Measurements from ENCODE around the gene AAK1. TPM values are rescaled to one million over a fixed set of nuclear protein-coding genes. Genes with fewer than 3 reads are reported as not detected.
"Not testable (repeated sequence)": the region's sequence is repeated elsewhere in the genome, so short reads cannot be mapped to it uniquely, and the experiment has no call there.

Gene AAK1
- total RNA-seq, 2 donors from 2014 or later: 55.2 to 77.9 TPM

DNA sequence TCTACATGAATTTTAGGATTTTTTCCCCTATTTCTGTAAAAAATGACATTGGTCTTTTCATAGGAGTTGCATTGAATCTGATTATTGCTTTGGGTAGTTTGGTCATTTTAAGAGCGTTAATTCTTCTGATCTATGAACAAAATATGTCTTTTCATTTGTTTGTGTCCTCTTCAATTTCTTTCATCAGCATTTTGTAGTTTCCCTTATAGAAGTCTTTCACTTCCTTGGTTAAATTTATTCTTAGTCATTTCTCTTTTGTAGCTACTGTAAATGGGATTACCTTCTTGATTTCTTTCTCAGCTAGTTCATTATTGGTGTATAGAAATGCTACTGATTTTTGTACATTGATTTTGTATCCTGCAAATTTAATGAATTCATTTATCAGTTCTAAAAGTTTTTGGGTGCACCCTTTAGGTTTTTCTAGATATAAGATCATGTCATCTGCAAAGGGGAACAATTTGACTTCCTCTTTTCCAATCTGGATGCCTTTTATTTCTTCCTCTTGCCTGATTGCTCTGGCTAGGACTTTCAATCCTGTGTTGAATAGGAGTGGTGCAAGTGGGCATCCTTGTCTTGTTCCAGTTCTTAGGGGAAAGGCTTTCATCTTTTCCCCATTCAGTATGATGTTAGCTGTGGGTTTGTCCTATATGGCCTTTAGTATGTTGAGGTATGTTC, 36.6 kb upstream of the AAK1 start:
- no peak for ATAC-seq (ENCODE audit: insufficient number of reproducible peaks, low FRiP score, low read depth)

DNA sequence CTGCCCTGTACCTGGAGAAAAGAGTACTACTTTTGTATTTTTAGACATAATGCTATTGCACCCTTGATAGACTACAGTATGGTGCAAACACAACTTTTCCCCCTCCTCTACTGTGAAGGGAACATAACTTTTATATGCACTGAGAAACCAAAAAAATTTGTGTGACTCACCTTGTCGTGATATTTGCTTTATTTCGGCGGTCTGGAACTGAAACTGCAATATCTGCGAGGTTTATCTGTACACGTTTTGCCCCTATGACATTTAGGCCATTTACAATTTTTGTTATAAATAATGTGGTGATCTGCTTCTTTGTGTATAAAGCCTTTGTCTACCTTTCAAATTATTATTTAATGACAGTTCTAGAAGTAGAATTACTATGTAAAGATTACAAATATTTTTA, 34.4 kb upstream of the AAK1 start:
- Histone ChIP-seq H3K4me1 (ENCODE audit: control insufficient read depth in 1 of 2, low read depth in 2 of 2) (peaks cover 14 to 18% of the 10 kb centered on the region in 2 donors), H3K36me3 (no peaks in the 10 kb centered on the region), H3K9me3 (no peaks in the 10 kb centered on the region), H3K27ac (no peak overlapping the region), H3K27me3 (replicated peaks; ENCODE audit: insufficient read depth) (no peaks in the 10 kb centered on the region), H3K4me3 (no peak overlapping the region)
- ATAC-seq (ENCODE audit: insufficient number of reproducible peaks, low FRiP score, low read depth) (no peak), DNase-seq (ENCODE audit: low spot score) (no peak)
- TF ChIP-seq, protein P1, sequence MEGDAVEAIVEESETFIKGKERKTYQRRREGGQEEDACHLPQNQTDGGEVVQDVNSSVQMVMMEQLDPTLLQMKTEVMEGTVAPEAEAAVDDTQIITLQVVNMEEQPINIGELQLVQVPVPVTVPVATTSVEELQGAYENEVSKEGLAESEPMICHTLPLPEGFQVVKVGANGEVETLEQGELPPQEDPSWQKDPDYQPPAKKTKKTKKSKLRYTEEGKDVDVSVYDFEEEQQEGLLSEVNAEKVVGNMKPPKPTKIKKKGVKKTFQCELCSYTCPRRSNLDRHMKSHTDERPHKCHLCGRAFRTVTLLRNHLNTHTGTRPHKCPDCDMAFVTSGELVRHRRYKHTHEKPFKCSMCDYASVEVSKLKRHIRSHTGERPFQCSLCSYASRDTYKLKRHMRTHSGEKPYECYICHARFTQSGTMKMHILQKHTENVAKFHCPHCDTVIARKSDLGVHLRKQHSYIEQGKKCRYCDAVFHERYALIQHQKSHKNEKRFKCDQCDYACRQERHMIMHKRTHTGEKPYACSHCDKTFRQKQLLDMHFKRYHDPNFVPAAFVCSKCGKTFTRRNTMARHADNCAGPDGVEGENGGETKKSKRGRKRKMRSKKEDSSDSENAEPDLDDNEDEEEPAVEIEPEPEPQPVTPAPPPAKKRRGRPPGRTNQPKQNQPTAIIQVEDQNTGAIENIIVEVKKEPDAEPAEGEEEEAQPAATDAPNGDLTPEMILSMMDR (IDR thresholded peaks at IDR 0.05): no peak

More for the DNA sequence above, 36.6 kb upstream of the AAK1 start:
- no peak overlapping the region for H3K27ac ChIP-seq
- peaks cover 8% of the 10 kb centered on the region in 2 donors for H3K4me1 ChIP-seq (ENCODE audit: control insufficient read depth in 1 of 2, low read depth in 2 of 2)
- no peaks in the 10 kb centered on the region for H3K36me3 ChIP-seq
- no peak for DNase-seq (ENCODE audit: low spot score)
- H3K9me3 ChIP-seq: no peaks in the 10 kb centered on the region
- no peaks in the 10 kb centered on the region for H3K27me3 ChIP-seq (replicated peaks; ENCODE audit: insufficient read depth)
- TF ChIP-seq, protein P1 (IDR thresholded peaks at IDR 0.05): no peak
- H3K4me3 ChIP-seq: no peak overlapping the region

DNA sequence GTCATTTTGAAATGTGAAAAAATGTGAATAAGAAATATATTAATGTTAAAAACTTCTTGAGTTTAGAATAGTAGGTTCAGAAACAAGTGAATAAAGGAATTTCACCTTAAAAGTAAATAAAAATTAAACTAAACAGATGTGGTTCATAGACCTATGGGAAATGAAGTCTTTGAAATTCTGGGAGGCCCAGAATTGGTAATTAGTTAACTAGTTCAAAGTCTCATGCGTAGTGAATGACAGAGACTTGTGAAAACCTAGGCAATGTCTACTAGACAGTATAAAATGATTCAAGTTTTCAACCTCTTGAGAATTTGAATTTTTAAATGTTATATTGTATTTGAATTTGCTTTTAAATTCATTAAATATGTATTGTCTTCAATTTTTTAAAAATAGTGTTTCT, 32.6 kb upstream of the AAK1 start:
- no peak overlapping the region for H3K4me3 ChIP-seq
- TF ChIP-seq, protein P1 (IDR thresholded peaks at IDR 0.05): no peak
- no peak for DNase-seq (ENCODE audit: low spot score)
- peaks cover 14 to 16% of the 10 kb centered on the region in 2 donors for H3K4me1 ChIP-seq (ENCODE audit: control insufficient read depth in 1 of 2, low read depth in 2 of 2)
- H3K9me3 ChIP-seq: no peaks in the 10 kb centered on the region
- H3K36me3 ChIP-seq: no peaks in the 10 kb centered on the region
- H3K27me3 ChIP-seq (replicated peaks; ENCODE audit: insufficient read depth): no peaks in the 10 kb centered on the region
- H3K27ac ChIP-seq: no peak overlapping the region
- ATAC-seq (ENCODE audit: insufficient number of reproducible peaks, low FRiP score, low read depth): no peak

DNA sequence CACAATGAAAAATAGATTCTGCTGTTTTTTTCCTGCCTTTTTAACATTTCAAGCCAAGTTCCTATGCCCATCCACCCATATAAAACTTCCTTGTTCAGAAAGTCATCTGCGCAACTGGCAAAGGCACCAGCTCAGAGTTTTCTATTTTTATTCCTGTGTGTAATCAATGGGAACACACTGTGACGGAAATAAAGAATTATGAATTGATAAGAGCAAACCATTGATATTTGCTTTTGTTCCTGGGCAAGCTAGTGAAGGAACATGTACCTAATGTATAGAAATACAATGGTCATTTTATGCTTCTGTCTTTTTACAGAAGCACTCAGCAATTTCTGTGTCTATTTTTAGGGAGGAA, 30.8 kb upstream of the AAK1 start:
- H3K9me3 ChIP-seq: no peaks in the 10 kb centered on the region
- H3K27ac ChIP-seq: peak overlapping the region; percentile 60 to 64
- TF ChIP-seq, protein P1 (IDR thresholded peaks at IDR 0.05): no peak
- H3K36me3 ChIP-seq: no peaks in the 10 kb centered on the region
- ATAC-seq (ENCODE audit: insufficient number of reproducible peaks, low FRiP score, low read depth): no peak
- peak overlapping the region; percentile 52 for H3K4me3 ChIP-seq
- H3K4me1 ChIP-seq (ENCODE audit: control insufficient read depth in 1 of 2, low read depth in 2 of 2): peaks cover 14 to 16% of the 10 kb centered on the region in 2 donors
- no peak for DNase-seq (ENCODE audit: low spot score)
- no peaks in the 10 kb centered on the region for H3K27me3 ChIP-seq (replicated peaks; ENCODE audit: insufficient read depth)

DNA sequence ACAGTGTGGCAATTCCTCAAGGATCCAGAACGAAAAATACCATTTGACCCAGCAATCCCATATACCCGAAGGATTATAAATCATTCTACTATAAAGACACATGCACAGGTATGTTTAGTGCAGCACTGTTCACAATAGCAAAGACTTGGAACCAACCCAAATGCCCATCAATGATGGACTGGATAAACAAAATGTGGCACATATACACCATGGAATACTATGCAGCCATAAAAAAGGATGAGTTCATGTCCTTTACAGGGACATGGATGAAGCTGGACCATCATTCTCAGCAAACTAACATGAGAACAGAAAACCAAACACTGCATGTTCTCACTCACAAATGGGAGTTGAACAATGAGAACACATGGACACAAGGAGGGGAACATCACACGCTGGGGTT, 29.6 kb upstream of the AAK1 start:
- not testable (repeated sequence) for ATAC-seq (ENCODE audit: insufficient number of reproducible peaks, low FRiP score, low read depth); H3K27me3 ChIP-seq (replicated peaks; ENCODE audit: insufficient read depth); DNase-seq (ENCODE audit: low spot score); H3K9me3 ChIP-seq; H3K4me3 ChIP-seq; H3K27ac ChIP-seq; H3K36me3 ChIP-seq
- peaks cover 14 to 20% of the 10 kb centered on the region in 2 donors for H3K4me1 ChIP-seq (ENCODE audit: control insufficient read depth in 1 of 2, low read depth in 2 of 2)

DNA sequence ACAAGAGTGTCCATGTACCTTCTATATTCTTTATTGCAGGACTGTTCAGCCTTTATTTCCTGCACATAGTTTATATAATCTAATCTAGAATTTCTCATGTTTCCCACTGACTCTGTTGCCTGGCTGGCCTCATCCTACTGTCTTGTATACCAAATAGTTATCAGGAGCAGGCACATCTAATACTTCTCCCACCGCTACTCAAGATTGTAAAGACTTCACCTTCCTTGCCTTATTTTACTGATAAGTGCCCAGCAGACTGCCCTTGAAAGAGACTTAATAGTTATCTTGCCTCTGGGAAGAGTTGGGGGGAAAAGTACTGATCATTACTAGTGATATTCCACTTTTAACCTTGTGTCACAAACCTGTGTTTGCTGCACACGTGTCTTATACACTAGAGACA, 26.1 kb upstream of the AAK1 start:
- Histone ChIP-seq H3K27ac (peak overlapping the region in 1 of 2 donors; percentile 15), H3K27me3 (replicated peaks; ENCODE audit: insufficient read depth) (no peaks in the 10 kb centered on the region), H3K4me3 (no peak overlapping the region), H3K4me1 (ENCODE audit: control insufficient read depth in 1 of 2, low read depth in 2 of 2) (peaks cover 13 to 17% of the 10 kb centered on the region in 2 donors), H3K36me3 (no peaks in the 10 kb centered on the region), H3K9me3 (no peaks in the 10 kb centered on the region)
- TF ChIP-seq, protein P1 (IDR thresholded peaks at IDR 0.05): no peak
- DNase-seq (ENCODE audit: low spot score) (no peak), ATAC-seq (ENCODE audit: insufficient number of reproducible peaks, low FRiP score, low read depth) (no peak)

Data from thoracic aorta (tissue), 2 donors.